GM21737 (cell line): ENCODE data around the gene FLG2.

Experiments used
- ATAC-seq: cut with Tn5 transposase; IDR thresholded peaks from one replicate; pipeline ENCODE4 v1.9.1; 2021; ENCODE audit warnings: mild to moderate bottlenecking, moderate library complexity; ENCODE audit not compliant: unreplicated experiment

FLG2 gene

GRCh38 chr1:152359906-152360305 is at the start of gene FLG2:
FLG2 (minus strand) TSS chr1:152360006; CDS start chr1:152358884, 1,122 bp downstream.
- no peak for ATAC-seq

GRCh38 chr1:152408664-152409063 is 48.9 kb upstream of the FLG2 start:
- ATAC-seq = no peak

GRCh38 chr1:152398812-152399698 is 39.2 kb upstream of the FLG2 start:
- ATAC-seq = no peak

- ATAC-seq = no peak
Measured at GRCh38 chr1:152397474-152397873, 37.7 kb upstream of the FLG2 start.

- ATAC-seq = no peak
Measured at GRCh38 chr1:152394151-152394550, 34.3 kb upstream of the FLG2 start.

GRCh38 chr1:152392909-152393308 is 33.1 kb upstream of the FLG2 start:
- ATAC-seq = no peak

GRCh38 chr1:152388889-152389288 is 29.1 kb upstream of the FLG2 start:
- no peak for ATAC-seq

GRCh38 chr1:152386940-152387339 is 27.1 kb upstream of the FLG2 start:
- no peak for ATAC-seq

GRCh38 chr1:152380932-152381331 is 21.1 kb upstream of the FLG2 start:
- ATAC-seq = no peak

GRCh38 chr1:152374451-152374850 is 14.6 kb upstream of the FLG2 start:
- ATAC-seq = no peak

- no peak for ATAC-seq
Measured at GRCh38 chr1:152372672-152373071, 12.9 kb upstream of the FLG2 start.

- ATAC-seq = no peak
Measured at GRCh38 chr1:152367436-152367835, 7.6 kb upstream of the FLG2 start.

GRCh38 chr1:152356736-152357135 is 3.1 kb downstream of the FLG2 start:
- no peak for ATAC-seq

GRCh38 chr1:152349611-152350010 is 10.2 kb downstream of the FLG2 start:
- ATAC-seq = no peak

- ATAC-seq = no peak
Measured at GRCh38 chr1:152348447-152348846, 11.4 kb downstream of the FLG2 start.

- ATAC-seq = no peak
Measured at GRCh38 chr1:152347116-152347728, 12.6 kb downstream of the FLG2 start.

- no peak for ATAC-seq
Measured at GRCh38 chr1:152344438-152344837, 15.4 kb downstream of the FLG2 start.

GRCh38 chr1:152343006-152343405 is 16.8 kb downstream of the FLG2 start:
- ATAC-seq = no peak

GRCh38 chr1:152335399-152335798 is 24.4 kb downstream of the FLG2 start:
- ATAC-seq = no peak

GRCh38 chr1:152328801-152329391 is 30.9 kb downstream of the FLG2 start:
- ATAC-seq = no peak

- no peak for ATAC-seq
Measured at GRCh38 chr1:152325111-152325510, 34.7 kb downstream of the FLG2 start, which contains the start of gene FLG. FLG (minus strand) TSS chr1:152325239; CDS start chr1:152315456, 9,783 bp downstream.

- ATAC-seq = no peak
Measured at GRCh38 chr1:152313970-152314369, 45.8 kb downstream of the FLG2 start.
